Measurements from ENCODE around the gene FOXP4.

FOXP4 gene

DNA sequence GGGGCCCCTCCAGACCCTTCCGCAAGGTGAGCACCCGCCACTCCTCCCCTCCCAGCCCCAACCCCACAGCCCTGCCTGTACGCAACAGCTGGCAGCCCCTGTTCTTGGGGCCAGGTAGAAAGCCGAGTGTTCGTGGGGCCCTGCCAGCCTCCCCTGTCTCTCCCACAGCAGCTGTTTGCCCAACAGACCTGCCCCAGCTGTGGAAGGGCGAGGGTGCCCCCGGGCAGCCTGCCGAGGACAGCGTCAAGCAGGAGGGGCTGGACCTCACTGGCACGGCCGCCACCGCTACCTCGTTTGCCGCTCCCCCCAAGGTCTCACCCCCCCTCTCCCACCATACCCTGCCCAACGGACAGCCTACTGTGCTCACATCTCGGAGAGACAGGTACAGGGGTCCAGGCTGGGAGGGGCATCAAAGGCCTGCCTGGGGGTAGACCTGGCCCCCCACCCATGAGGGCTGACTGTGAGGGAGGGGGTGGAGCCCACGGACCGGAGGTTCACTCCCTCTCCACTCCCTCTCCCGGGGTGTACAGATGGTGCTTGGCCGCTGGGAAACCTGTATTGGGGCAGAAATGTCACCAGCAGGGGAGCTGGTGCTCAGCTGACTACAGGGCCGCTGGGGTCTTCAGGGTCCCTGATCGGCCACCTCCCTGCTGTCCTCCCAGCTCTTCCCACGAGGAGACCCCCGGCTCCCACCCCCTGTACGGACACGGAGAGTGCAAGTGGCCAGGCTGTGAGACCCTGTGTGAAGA is 41.1 kb downstream of the FOXP4 start:
- TF ChIP-seq, protein P1, sequence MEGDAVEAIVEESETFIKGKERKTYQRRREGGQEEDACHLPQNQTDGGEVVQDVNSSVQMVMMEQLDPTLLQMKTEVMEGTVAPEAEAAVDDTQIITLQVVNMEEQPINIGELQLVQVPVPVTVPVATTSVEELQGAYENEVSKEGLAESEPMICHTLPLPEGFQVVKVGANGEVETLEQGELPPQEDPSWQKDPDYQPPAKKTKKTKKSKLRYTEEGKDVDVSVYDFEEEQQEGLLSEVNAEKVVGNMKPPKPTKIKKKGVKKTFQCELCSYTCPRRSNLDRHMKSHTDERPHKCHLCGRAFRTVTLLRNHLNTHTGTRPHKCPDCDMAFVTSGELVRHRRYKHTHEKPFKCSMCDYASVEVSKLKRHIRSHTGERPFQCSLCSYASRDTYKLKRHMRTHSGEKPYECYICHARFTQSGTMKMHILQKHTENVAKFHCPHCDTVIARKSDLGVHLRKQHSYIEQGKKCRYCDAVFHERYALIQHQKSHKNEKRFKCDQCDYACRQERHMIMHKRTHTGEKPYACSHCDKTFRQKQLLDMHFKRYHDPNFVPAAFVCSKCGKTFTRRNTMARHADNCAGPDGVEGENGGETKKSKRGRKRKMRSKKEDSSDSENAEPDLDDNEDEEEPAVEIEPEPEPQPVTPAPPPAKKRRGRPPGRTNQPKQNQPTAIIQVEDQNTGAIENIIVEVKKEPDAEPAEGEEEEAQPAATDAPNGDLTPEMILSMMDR (IDR thresholded peaks at IDR 0.05; ENCODE audit: extremely low read depth, missing control alignments) = no peak
- DNase-seq (ENCODE audit: low spot score) = no peak

DNA sequence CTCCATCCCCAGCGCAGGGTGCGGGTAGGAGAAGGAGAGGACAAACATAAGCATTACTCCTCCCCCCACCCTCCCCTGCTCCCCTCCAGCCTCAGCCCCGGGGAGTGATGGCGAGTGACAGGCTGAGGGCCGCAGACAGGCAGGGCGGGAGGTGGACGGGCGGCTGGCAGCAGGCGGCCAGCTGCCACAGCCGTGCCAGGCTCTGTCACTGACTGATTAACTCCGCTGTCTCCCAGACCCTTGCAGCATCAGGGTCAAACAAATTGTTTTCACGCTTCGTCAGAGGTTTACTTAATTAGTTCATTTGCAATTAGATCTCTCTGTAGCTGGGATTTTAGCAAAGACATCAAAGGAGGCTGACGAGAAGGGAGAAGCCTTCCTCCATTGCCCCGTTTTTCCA is 41.9 kb downstream of the FOXP4 start:
- TF ChIP-seq, protein P1 (IDR thresholded peaks at IDR 0.05; ENCODE audit: extremely low read depth, missing control alignments) = no peak
- DNase-seq (ENCODE audit: low spot score) = no peak

- DNase-seq (ENCODE audit: low spot score) = no peak
- TF ChIP-seq, protein P1 (IDR thresholded peaks at IDR 0.05; ENCODE audit: extremely low read depth, missing control alignments) = no peak
Observed at GRCh38 chr6:41589223-41589622, 43.0 kb downstream of the FOXP4 start.

GRCh38 chr6:41589636-41590622 is 43.7 kb downstream of the FOXP4 start:
- TF ChIP-seq, protein P1 (IDR thresholded peaks at IDR 0.05; ENCODE audit: extremely low read depth, missing control alignments) = no peak
- no peak for DNase-seq (ENCODE audit: low spot score)

GRCh38 chr6:41591122-41591521 is 44.9 kb downstream of the FOXP4 start:
- TF ChIP-seq, protein P1 (IDR thresholded peaks at IDR 0.05; ENCODE audit: extremely low read depth, missing control alignments) = no peak
- DNase-seq (ENCODE audit: low spot score) = no peak

- TF ChIP-seq, protein P1 (IDR thresholded peaks at IDR 0.05; ENCODE audit: extremely low read depth, missing control alignments) = peak; percentile 79
- peak; percentile 93 for DNase-seq (ENCODE audit: low spot score)
Observed at GRCh38 chr6:41591859-41592502, 45.8 kb downstream of the FOXP4 start.

Measured in GM20000 (cell line).